A549 (cell line): ENCODE results near the gene AUTS2. TPM values are rescaled to one million over a fixed set of nuclear protein-coding genes. Genes with fewer than 3 reads are reported as not detected.

Experiments used
- ATAC-seq, 2 experiments: fragments of 200-7000 bp in 1 of 2; fragments of >200 bp in 1 of 2; cut with Nextera tagmentation in 1 of 2; cut with Tn5 transposase in 1 of 2; 3 replicates each; pipeline versions ENCODE4 v1.8.0 to v1.9.1; 2018 to 2020; ENCODE audit warnings: mild to moderate bottlenecking in 1 of 2, moderate library complexity in 1 of 2
- CTCF ChIA-PET: fragments of 300-600 bp; sonication (Branson Sonifier 250); formaldehyde crosslinking; extraction: SDS; loops from one replicate; lab custom pipeline; 2021; ENCODE audit warnings: antibody characterized with exemption, inconsistent platforms; lab: Yijun Ruan, JAX
- POLR2A ChIA-PET: fragments of 350-600 bp; formaldehyde crosslinking; extraction: SDS; loops from one replicate; lab custom pipeline; 2021; ENCODE audit warnings: antibody characterized with exemption, inconsistent platforms; lab: Yijun Ruan, JAX
- DNase-seq, 2 experiments: peaks; one replicate each; pipeline versions ENCODE4 v3.0.0 to v3.0.0-alpha.2; 2011 to 2016; ENCODE audit warnings: low read depth in 1 of 2, low spot score in 1 of 2
- FAIRE-seq: peaks from 2 replicates; lab custom pipeline; 2011; peaks lifted over from hg19 to GRCh38; lab: Jason Lieb, UNC
- H3K27ac ChIP-seq, 2 experiments: fragments of >200 bp; sonication (Bioruptor Twin); formaldehyde crosslinking; 3 replicates each; pipeline ENCODE4 v1.5.1; 2016 to 2017
- H3K4me1 ChIP-seq: fragments of >200 bp; sonication (Bioruptor Twin); formaldehyde crosslinking; 3 replicates; pipeline ENCODE4 v1.6.1; 2016
- H3K4me2 ChIP-seq: fragments of >200 bp; sonication (Bioruptor Twin); formaldehyde crosslinking; 3 replicates; pipeline ENCODE4 v1.6.1; 2016
- H3K4me3 ChIP-seq: fragments of >200 bp; sonication (Bioruptor Twin); formaldehyde crosslinking; 3 replicates; pipeline ENCODE4 v1.5.1; 2016
- H3K9me3 ChIP-seq: fragments of >200 bp; sonication (Bioruptor Twin); formaldehyde crosslinking; 3 replicates; pipeline ENCODE4 v1.6.1; 2016
- BHLHE40 ChIP-seq: IDR thresholded peaks from 2 replicates; pipeline ENCODE4 v1.6.1; 2012; ENCODE audit warnings: low read depth, low read length, inconsistent platforms
- CBX2 ChIP-seq: fragments of 200-600 bp; sonication (generic); IDR thresholded peaks from 2 replicates; pipeline ENCODE4 v1.6.1; 2016; ENCODE audit warnings: low read depth, mild to moderate bottlenecking, borderline replicate concordance
- CBX8 ChIP-seq: fragments of 200-600 bp; sonication (generic); IDR thresholded peaks from 2 replicates; pipeline ENCODE4 v1.6.1; 2016
- CEBPB ChIP-seq, 2 experiments: fragments of >200 bp in 1 of 2; sonication (Bioruptor Twin) in 1 of 2; formaldehyde crosslinking in 1 of 2; IDR thresholded peaks; 2 replicates each; pipeline ENCODE4 v1.6.1; 2012 to 2016
- CHD2 ChIP-seq: fragments of 150-350 bp; IDR thresholded peaks from 2 replicates; pipeline ENCODE4 v1.6.1; 2014; ENCODE audit warnings: low read length; ENCODE audit not compliant: partially characterized antibody
- CHD4 ChIP-seq: fragments of 200-600 bp; sonication (generic); IDR thresholded peaks from 2 replicates; pipeline ENCODE4 v1.6.1; 2016; ENCODE audit warnings: antibody characterized with exemption, mild to moderate bottlenecking, borderline replicate concordance
- EHF ChIP-seq: fragments of 250-450 bp; sonication (Bioruptor Pico); IDR thresholded peaks from 2 replicates; pipeline ENCODE4 v1.5.0; 2020; ENCODE audit warnings: mild to moderate bottlenecking
- EHMT2 ChIP-seq: fragments of 200-600 bp; sonication (generic); IDR thresholded peaks from 2 replicates; pipeline ENCODE4 v1.6.1; 2016; ENCODE audit warnings: antibody characterized with exemption, low read depth, mild to moderate bottlenecking, moderate library complexity
- ESRRA ChIP-seq: fragments of 150-350 bp; IDR thresholded peaks from 2 replicates; pipeline ENCODE4 v1.6.1; 2014; ENCODE audit warnings: mild to moderate bottlenecking, low read length, borderline replicate concordance
- FOXS1 ChIP-seq: fragments of 250-450 bp; sonication (Bioruptor Pico); IDR thresholded peaks from 2 replicates; pipeline ENCODE4 v1.5.0; 2020; ENCODE audit warnings: mild to moderate bottlenecking, moderate library complexity
- HEYL ChIP-seq: fragments of 250-450 bp; sonication (Bioruptor Pico); IDR thresholded peaks from 2 replicates; pipeline ENCODE4 v1.8.0; 2021; ENCODE audit warnings: mild to moderate bottlenecking, moderate library complexity
- HMGXB4 ChIP-seq: fragments of 250-450 bp; sonication (Bioruptor Pico); IDR thresholded peaks from 2 replicates; pipeline ENCODE4 v1.5.0; 2021; ENCODE audit warnings: mild to moderate bottlenecking, moderate library complexity, borderline replicate concordance
- HOXA7 ChIP-seq: fragments of 250-450 bp; sonication (Bioruptor Pico); IDR thresholded peaks from 2 replicates; pipeline ENCODE4 v1.5.0; 2020; ENCODE audit warnings: mild to moderate bottlenecking, moderate library complexity
- HOXB13 ChIP-seq: fragments of 250-450 bp; sonication (Bioruptor Pico); IDR thresholded peaks from 2 replicates; pipeline ENCODE4 v1.5.0; 2020; ENCODE audit warnings: low read depth, mild to moderate bottlenecking, moderate library complexity
- MAX ChIP-seq: IDR thresholded peaks from 2 replicates; pipeline ENCODE4 v1.6.1; 2012
- MYC ChIP-seq: IDR thresholded peaks from 2 replicates; pipeline ENCODE4 v1.6.1; 2012; ENCODE audit warnings: mild to moderate bottlenecking, inconsistent platforms, low read length, improper control_type of control experiment, borderline replicate concordance
- NPAS2 ChIP-seq: fragments of 250-450 bp; sonication (Bioruptor Pico); IDR thresholded peaks from 2 replicates; pipeline ENCODE4 v1.8.0; 2022; ENCODE audit warnings: mild to moderate bottlenecking, moderate library complexity, borderline replicate concordance
- PBX3 ChIP-seq: IDR thresholded peaks from 2 replicates; pipeline ENCODE4 v1.6.1; 2012
- POLR2A ChIP-seq: IDR thresholded peaks from 2 replicates; pipeline ENCODE4 v1.6.1; 2012; ENCODE audit warnings: mild to moderate bottlenecking, low read length
- POLR2AphosphoS2 ChIP-seq: conservative IDR thresholded peaks from 2 replicates; pipeline ENCODE4 v1.6.1; 2012; ENCODE audit warnings: low read length, improper control_type of control experiment, inconsistent platforms
- RARB ChIP-seq: fragments of 250-450 bp; sonication (Bioruptor Pico); IDR thresholded peaks from 2 replicates; pipeline ENCODE4 v1.8.0; 2021; ENCODE audit warnings: mild to moderate bottlenecking, moderate library complexity
- REST ChIP-seq: fragments of 200-600 bp; sonication (generic); IDR thresholded peaks from 2 replicates; pipeline ENCODE4 v1.6.1; 2016; ENCODE audit warnings: antibody characterized with exemption, mild to moderate bottlenecking, moderate library complexity
- RFX5 ChIP-seq: fragments of 450-650 bp; IDR thresholded peaks from 2 replicates; pipeline ENCODE4 v1.7.1; 2014; ENCODE audit warnings: antibody characterized with exemption, mild to moderate bottlenecking, moderate library complexity
- SMC3 ChIP-seq: fragments of >200 bp; sonication (Bioruptor Twin); formaldehyde crosslinking; IDR thresholded peaks from 3 replicates; pipeline ENCODE4 v1.6.1; 2018; ENCODE audit warnings: inconsistent platforms
- SREBF2 ChIP-seq: fragments of 450-650 bp; IDR thresholded peaks from 2 replicates; pipeline ENCODE4 v1.6.1; 2014; ENCODE audit warnings: mild to moderate bottlenecking, moderate library complexity
- TFCP2L1 ChIP-seq: fragments of 250-450 bp; sonication (Bioruptor Pico); IDR thresholded peaks from 2 replicates; pipeline ENCODE4 v1.5.0; 2021; ENCODE audit warnings: mild to moderate bottlenecking
- USF2 ChIP-seq: fragments of 450-650 bp; IDR thresholded peaks from 2 replicates; pipeline ENCODE4 v1.6.1; 2014; ENCODE audit warnings: antibody characterized with exemption
- ZNF302 ChIP-seq: fragments of 250-450 bp; sonication (Bioruptor Pico); IDR thresholded peaks from 2 replicates; pipeline ENCODE4 v1.9.0; 2021; ENCODE audit warnings: inconsistent platforms, mild to moderate bottlenecking, moderate library complexity
- WGBS: methylation state at CpG from one replicate; pipeline ENCODE4 v1.1.6; 2017; ENCODE audit errors: missing lambda C conversion rate; 5-methylcytosine and 5-hydroxymethylcytosine counted together
- polyA plus RNA-seq, 4 experiments: library from polyadenylated mRNA; depleted of rRNA in 3 of 4; stranded (reverse); fragments of >200 nt; fragmentation: RNase III in 1 of 4; extraction: RNeasy Plus Mini Kit Qiagen cat#74134 plus additional on column Dnase treatment in 1 of 4; gene quantifications; 2 replicates in 3 of 4; 3 replicates in 1 of 4; pipeline ENCODE4 v1.2.3, GENCODE V29; 2011 to 2017
- TF ChIP-seq, protein P1 (sequence below): fragments of 250-450 bp; sonication (Bioruptor Pico); IDR thresholded peaks from 2 replicates; pipeline ENCODE4 v1.5.0; 2020; ENCODE audit warnings: low read depth, mild to moderate bottlenecking, moderate library complexity
- TF ChIP-seq, protein P2 (sequence below): fragments of >200 bp; sonication (Bioruptor Twin); formaldehyde crosslinking; IDR thresholded peaks from 2 replicates; pipeline ENCODE4 v1.6.1; 2016

Gene AUTS2
- polyA plus RNA-seq, 2 of the 4 experiments (the other 2 are of a cell fraction): 1.6 to 3.6 TPM

- ATAC-seq (no peak), FAIRE-seq (no peak), DNase-seq (no peak)
- no peak overlapping the region for H3K4me3 ChIP-seq
- H3K9me3 ChIP-seq: no peaks in the 10 kb centered on the region
- H3K4me2 ChIP-seq: no peak overlapping the region
- H3K27ac ChIP-seq: no peak overlapping the region
- TF ChIP-seq HEYL (CRISPR knock-in tag): no peak
- TF ChIP-seq USF2: no peak
- no peak for TF ChIP-seq HMGXB4
- TF ChIP-seq CBX2: no peak
- no peak for TF ChIP-seq CHD2
- TF ChIP-seq RFX5: no peak
- no peak for TF ChIP-seq BHLHE40
- no peak for TF ChIP-seq ZNF302 (CRISPR knock-in tag)
- TF ChIP-seq, protein P1, sequence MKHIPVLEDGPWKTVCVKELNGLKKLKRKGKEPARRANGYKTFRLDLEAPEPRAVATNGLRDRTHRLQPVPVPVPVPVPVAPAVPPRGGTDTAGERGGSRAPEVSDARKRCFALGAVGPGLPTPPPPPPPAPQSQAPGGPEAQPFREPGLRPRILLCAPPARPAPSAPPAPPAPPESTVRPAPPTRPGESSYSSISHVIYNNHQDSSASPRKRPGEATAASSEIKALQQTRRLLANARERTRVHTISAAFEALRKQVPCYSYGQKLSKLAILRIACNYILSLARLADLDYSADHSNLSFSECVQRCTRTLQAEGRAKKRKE (CRISPR knock-in tag): no peak
- no peak for TF ChIP-seq CEBPB (IDR thresholded peaks at IDR 0.05)
- TF ChIP-seq HOXA7 (CRISPR knock-in tag): no peak
- no peak for TF ChIP-seq TFCP2L1 (CRISPR knock-in tag)
- TF ChIP-seq MYC: no peak
- no peak for TF ChIP-seq EHF
- TF ChIP-seq, protein P2, sequence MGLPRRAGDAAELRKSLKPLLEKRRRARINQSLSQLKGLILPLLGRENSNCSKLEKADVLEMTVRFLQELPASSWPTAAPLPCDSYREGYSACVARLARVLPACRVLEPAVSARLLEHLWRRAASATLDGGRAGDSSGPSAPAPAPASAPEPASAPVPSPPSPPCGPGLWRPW: no peak
- TF ChIP-seq RARB (CRISPR knock-in tag): no peak
- no peak for TF ChIP-seq NPAS2 (CRISPR knock-in tag)
- no peak for TF ChIP-seq PBX3
- TF ChIP-seq HOXB13: no peak
- H3K4me1 ChIP-seq: peaks cover 8% of the 10 kb centered on the region; the same call in 2 of the 3 replicates
- ChIA-PET CTCF (interaction anchor here (0.6 to 1.4 kb wide), 3 partner anchors 10 to 289 kb away, joined by 3 read pairs; no protein-coding TSS in a partner anchor), POLR2A (no interaction called here)
Observed at GRCh38 chr7:69748530-69748929, 150.3 kb downstream of the AUTS2 start.

DNA sequence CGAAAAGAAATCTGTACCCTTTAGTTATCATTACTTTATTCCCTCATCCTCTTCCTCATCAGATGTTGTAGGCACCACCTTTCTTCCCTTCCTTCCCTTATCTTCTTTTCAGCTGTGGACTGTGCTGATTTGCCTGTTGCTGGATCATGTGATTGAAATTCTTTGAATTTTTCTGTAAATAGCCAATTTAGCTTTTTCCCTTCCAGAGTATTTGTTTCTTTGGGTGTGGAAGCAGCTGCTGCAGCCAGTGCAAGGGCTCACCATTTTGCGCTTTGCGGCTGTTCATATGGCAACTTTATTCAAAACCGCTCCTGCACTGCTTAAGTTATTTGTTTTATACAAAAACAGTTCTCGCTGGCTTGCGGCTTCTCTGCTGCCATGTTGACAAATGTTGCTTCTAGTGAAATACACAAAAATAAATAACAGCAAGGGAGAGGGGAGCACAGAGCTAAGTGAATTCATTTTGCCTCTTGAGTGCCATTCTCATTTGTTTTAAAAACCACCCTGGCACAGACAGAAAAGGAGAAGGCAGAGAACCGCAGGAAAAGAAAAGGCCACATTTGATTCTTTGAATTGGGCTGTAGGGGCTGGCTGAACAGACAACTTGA is 151.2 kb downstream of the AUTS2 start:
- ChIA-PET POLR2A (no interaction called here), CTCF (interaction anchor here (1.4 kb wide), 1 partner anchor 20 kb away, joined by 3 read pairs; no protein-coding TSS in a partner anchor)
- FAIRE-seq (no peak), ATAC-seq (no peak), DNase-seq (no peak)
- Histone ChIP-seq H3K4me1 (peaks cover 8% of the 10 kb centered on the region; the same call in 2 of the 3 replicates), H3K9me3 (no peaks in the 10 kb centered on the region), H3K4me3 (no peak overlapping the region), H3K27ac (no peak overlapping the region), H3K4me2 (peak overlapping the region; percentile 11; the same call in 1 of the 3 replicates)
- WGBS: 79% methylated on average over 7 of the region's 7 CpGs
- TF ChIP-seq SREBF2 (no peak), RARB (CRISPR knock-in tag) (no peak), POLR2AphosphoS2 (no peak), CBX8 (no peak), TFCP2L1 (CRISPR knock-in tag) (no peak), HEYL (CRISPR knock-in tag) (no peak), CHD4 (no peak), REST (no peak), FOXS1 (CRISPR knock-in tag) (no peak), MAX (no peak), EHMT2 (no peak), ZNF302 (CRISPR knock-in tag) (no peak), MYC (no peak), CEBPB (IDR thresholded peaks at IDR 0.05) (no peak), EHF (no peak), POLR2A (no peak), ESRRA (no peak), SMC3 (no peak)
